Measurements from ENCODE around the gene ATP10B. TPM values are rescaled to one million over a fixed set of nuclear protein-coding genes. Genes with fewer than 3 reads are reported as not detected.

Gene ATP10B
- total and polyA plus RNA-seq, 2 of the 8 experiments (the other 6 are each of a cell fraction or from before 2014, with no cell fraction given), result 0.06 to 0.11 TPM

- no peak overlapping the region for H3K4ac ChIP-seq (replicated peaks; ENCODE audit: insufficient read length, low read depth, low read length)
- no peak overlapping the region for H2AFZ ChIP-seq (ENCODE audit: low read length)
- H2BK12ac ChIP-seq (ENCODE audit: low read depth, low read length), result no peak overlapping the region
- H3K23me2 ChIP-seq (ENCODE audit: low read depth, low read length), result no peaks in the 10 kb centered on the region
- H3K18ac ChIP-seq (ENCODE audit: extremely low read depth, low read length), result no peak overlapping the region
- H3K56ac ChIP-seq (replicated peaks; ENCODE audit: insufficient read length, low read depth, low read length), result no peak overlapping the region
- 0 out of 7 replicates have a peak, but pooled peaks cover 0 to 3% (median 0%) of the 10 kb centered on the region in 4 experiments for H3K4me1 ChIP-seq (replicated peaks in 1 of 4; ENCODE audit: control insufficient read depth in 3 of 4, insufficient read depth in 4 of 4, low read length in 3 of 4)
- no peaks in the 10 kb centered on the region for H3K27me3 ChIP-seq (replicated peaks in 1 of 4; ENCODE audit: control insufficient read depth in 3 of 4, extremely low read depth in 1 of 4, insufficient read depth in 3 of 4, low read length in 3 of 4)
- no peak overlapping the region for H3K4me2 ChIP-seq (ENCODE audit: insufficient read depth in 1 of 2, low read depth in 2 of 2, low read length in 2 of 2)
- FAIRE-seq (no peak), DNase-seq (ENCODE audit: low read depth in 1 of 2, low spot score in 2 of 2) (no peak)
- WGBS, 2 experiments (ENCODE audit: extremely low coverage in 1 of 2, insufficient coverage in 1 of 2, insufficient read length in 1 of 2, insufficient replicate concordance in 2 of 2, low coverage in 1 of 2, low lambda C conversion rate in 2 of 2, missing lambda C conversion rate in 1 of 2), result 79% methylated on average over 5 of the region's 5 CpGs; no CpG with 5 or more reads in 1 of the 2 experiments
- ChIA-PET POLR2A (ENCODE audit: partially characterized antibody) (no interaction called here), CTCF (ENCODE audit: partially characterized antibody) (interaction anchor here (0.5 to 1.4 kb wide), 2 partner anchors 57 to 190 kb away, joined by 3 to 4 read pairs; no protein-coding TSS in a partner anchor)
- no peak overlapping the region for H2BK15ac ChIP-seq (ENCODE audit: low read length)
- H3K9me3 ChIP-seq (ENCODE audit: insufficient read depth in 2 of 2, low read depth in 1 of 2, low read length in 1 of 2), result no peaks in the 10 kb centered on the region
- no peak overlapping the region for H3K14ac ChIP-seq (ENCODE audit: insufficient read length)
- H2BK120ac ChIP-seq (replicated peaks; ENCODE audit: low read depth, low read length), result no peak overlapping the region
- H3K9ac ChIP-seq (replicated peaks in 1 of 4; ENCODE audit: extremely low read depth in 1 of 4, low read depth in 3 of 4, low read length in 3 of 4), result no peak overlapping the region
- H2AK5ac ChIP-seq (ENCODE audit: low read depth, low read length), result no peak overlapping the region
- no peak overlapping the region for H3K23ac ChIP-seq (ENCODE audit: insufficient read length)
- no peak overlapping the region for H3K27ac ChIP-seq (ENCODE audit: low read depth, low read length)
- H3K4me3 ChIP-seq (ENCODE audit: extremely low read depth in 1 of 4, insufficient read depth in 2 of 4, low read depth in 3 of 4, low read length in 4 of 4), result no peak overlapping the region
- no peak overlapping the region for H4K91ac ChIP-seq (replicated peaks; ENCODE audit: insufficient read length, low read length)
- H3K79me2 ChIP-seq (ENCODE audit: control insufficient read depth in 1 of 2, insufficient read depth in 2 of 2, low read length in 2 of 2), result no peaks in the 10 kb centered on the region
- no peak overlapping the region for H2BK5ac ChIP-seq (ENCODE audit: low read depth, low read length)
- no peaks in the 10 kb centered on the region for H3K79me1 ChIP-seq (ENCODE audit: low read depth, low read length)
- TF ChIP-seq TBP (IDR thresholded peaks at IDR 0.05; ENCODE audit: low read depth, low read length) (no peak), CHD1 (IDR thresholded peaks at IDR 0.05; ENCODE audit: low read depth, low read length) (no peak), HDAC6 (IDR thresholded peaks at IDR 0.05; ENCODE audit: low read depth, low read length) (no peak)
- no peak overlapping the region for H2BK20ac ChIP-seq (ENCODE audit: low read length)
- H3K36me3 ChIP-seq (ENCODE audit: control insufficient read depth in 2 of 4, insufficient read depth in 4 of 4, low read length in 3 of 4), result no peaks in the 10 kb centered on the region
- H4K20me1 ChIP-seq (replicated peaks in 1 of 2; ENCODE audit: control insufficient read depth in 1 of 2, insufficient read depth in 2 of 2, low read length in 2 of 2), result no peaks in the 10 kb centered on the region
- H4K8ac ChIP-seq (ENCODE audit: extremely low read depth, insufficient read depth, low read length), result no peak overlapping the region
- H4K5ac ChIP-seq (ENCODE audit: insufficient read length, low read depth, low read length), result no peak overlapping the region
Observed at GRCh38 chr5:160627921-160628618, 223.9 kb downstream of the ATP10B start.

Measured in H1 (cell line).